HG03460 (cell line): ENCODE data around the gene CTNNA3.

Experiments used
- ATAC-seq: cut with Tn5 transposase; IDR thresholded peaks from one replicate; pipeline ENCODE4 v1.9.1; 2021; ENCODE audit not compliant: unreplicated experiment

CTNNA3 gene

GRCh38 chr10:65900271-65900670 is 1795.7 kb downstream of the CTNNA3 start:
- no peak for ATAC-seq

DNA sequence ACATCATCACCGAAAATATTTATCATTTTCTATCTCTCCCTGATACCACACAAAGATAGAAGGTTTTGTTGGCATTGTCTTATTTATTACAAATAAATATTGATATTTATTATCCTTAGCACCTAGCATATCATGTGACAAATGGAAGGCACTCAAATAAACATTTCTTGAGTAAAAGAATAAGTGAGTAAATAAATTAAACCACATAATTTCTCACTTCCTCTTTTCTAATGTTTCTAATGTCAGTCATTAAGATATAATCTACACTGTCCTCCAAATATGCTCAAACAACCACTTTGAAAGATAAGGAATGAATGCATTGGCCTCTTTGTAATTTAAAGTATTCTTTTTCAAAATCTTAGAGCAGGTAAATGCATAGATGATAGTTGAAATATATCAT is 1797.9 kb downstream of the CTNNA3 start:
- no peak for ATAC-seq

GRCh38 chr10:65894961-65895360 is 1801.0 kb downstream of the CTNNA3 start:
- no peak for ATAC-seq

GRCh38 chr10:65894379-65894778 is 1801.6 kb downstream of the CTNNA3 start:
- no peak for ATAC-seq

GRCh38 chr10:65893676-65894075 is 1802.3 kb downstream of the CTNNA3 start:
- ATAC-seq, result no peak

DNA sequence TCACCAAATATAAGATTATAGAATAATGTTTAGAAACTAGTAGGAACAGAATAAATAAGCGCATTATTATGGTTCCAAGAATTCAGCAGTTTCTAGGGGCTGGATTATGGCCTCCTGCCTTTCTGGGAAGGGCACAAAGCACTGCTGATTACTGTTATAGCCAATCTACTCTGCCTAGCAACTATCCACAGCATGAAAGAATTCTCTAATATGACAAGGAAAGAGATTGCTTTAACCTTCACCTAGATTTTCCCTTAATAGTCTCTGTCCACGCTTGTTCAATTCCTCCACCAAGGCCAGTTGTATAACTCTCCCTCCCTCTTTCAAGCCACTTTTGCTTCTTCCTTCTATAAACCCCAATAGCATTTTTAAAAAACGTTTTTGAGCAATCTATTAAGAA is 1803.7 kb downstream of the CTNNA3 start:
- no peak for ATAC-seq

GRCh38 chr10:65891073-65891981 is 1804.7 kb downstream of the CTNNA3 start:
- ATAC-seq, result peak; percentile 80

- no peak for ATAC-seq
Measured at GRCh38 chr10:65864529-65864928, 1831.5 kb downstream of the CTNNA3 start.

DNA sequence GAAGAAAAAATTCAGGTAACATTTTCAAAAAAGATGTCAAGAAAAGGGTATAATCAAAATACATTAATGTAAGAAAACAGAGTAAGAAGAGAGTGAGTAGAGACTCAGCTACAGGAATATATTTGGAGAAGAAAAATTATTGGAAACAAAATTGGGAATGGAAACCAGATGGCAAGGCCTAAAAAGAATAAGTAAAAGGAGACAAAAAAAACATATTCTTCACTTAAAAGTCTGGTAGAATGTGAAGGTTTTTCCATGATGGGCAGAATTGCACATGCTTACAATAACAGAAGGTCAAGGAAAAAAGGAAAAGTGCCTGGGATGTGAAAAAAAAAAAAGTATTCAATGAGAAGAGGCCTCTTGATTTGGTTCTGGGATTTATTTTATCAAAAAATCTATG is 1832.0 kb downstream of the CTNNA3 start:
- no peak for ATAC-seq
